Cardiac muscle cell (in vitro differentiated cells and primary cell): ENCODE data around the gene MOCS2. TPM values are rescaled to one million over a fixed set of nuclear protein-coding genes. Genes with fewer than 3 reads are reported as not detected.
A peak's percentile ranks its signal among the peaks of the same experiment; 100 is the strongest.

ENCODE experiments used
- DNase-seq, 2 donors: peaks; one replicate each; pipeline versions ENCODE4 v3.0.0 to v3.0.0-alpha.2; 2010 to 2017; ENCODE audit warnings: low read depth in 1 of 2, low spot score in 1 of 2
- H3K27ac ChIP-seq: fragments of 200-600 bp; sonication (generic); 2 replicates; pipeline ENCODE4 v1.5.1; 2016
- H3K27me3 ChIP-seq: fragments of 200-600 bp; sonication (generic); 2 replicates; pipeline ENCODE4 v1.6.0; 2016; ENCODE audit warnings: control low read depth
- H3K36me3 ChIP-seq: fragments of 200-600 bp; sonication (generic); 2 replicates; pipeline ENCODE4 v1.5.1; 2016; ENCODE audit warnings: control low read depth
- H3K4me1 ChIP-seq: fragments of 200-600 bp; sonication (generic); 2 replicates; pipeline ENCODE4 v1.8.1; 2017; ENCODE audit warnings: low read depth, mild to moderate bottlenecking, mixed run types
- H3K4me3 ChIP-seq: fragments of 200-600 bp; sonication (generic); 2 replicates; pipeline ENCODE4 v1.5.1; 2016; ENCODE audit warnings: mild to moderate bottlenecking
- H3K9me3 ChIP-seq: fragments of 200-600 bp; sonication (generic); 2 replicates; pipeline ENCODE4 v1.5.1; 2017; ENCODE audit warnings: low read depth, mild to moderate bottlenecking, control low read depth
- polyA plus RNA-seq: library from polyadenylated mRNA; unstranded; fragments of >200 nt; fragmentation: Nextera tagmentation; extraction: Ambion mirVana; gene quantifications from 2 replicates; pipeline ENCODE4 v1.2.1, GENCODE V29; 2016
- total RNA-seq: library from RNA; depleted of rRNA; stranded (reverse); fragments of >200 nt; gene quantifications from 2 replicates; pipeline ENCODE4 v1.2.3, GENCODE V29; 2016
- TF ChIP-seq, protein P1 (sequence below): IDR thresholded peaks from 2 replicates; pipeline ENCODE4 v1.5.1; 2012; ENCODE audit warnings: low read depth, mild to moderate bottlenecking, low read length

The MOCS2 gene
- total and polyA plus RNA-seq, 2 experiments from 2014 or later: 53.5 to 113 TPM

- no peak for DNase-seq
- TF ChIP-seq, protein P1, sequence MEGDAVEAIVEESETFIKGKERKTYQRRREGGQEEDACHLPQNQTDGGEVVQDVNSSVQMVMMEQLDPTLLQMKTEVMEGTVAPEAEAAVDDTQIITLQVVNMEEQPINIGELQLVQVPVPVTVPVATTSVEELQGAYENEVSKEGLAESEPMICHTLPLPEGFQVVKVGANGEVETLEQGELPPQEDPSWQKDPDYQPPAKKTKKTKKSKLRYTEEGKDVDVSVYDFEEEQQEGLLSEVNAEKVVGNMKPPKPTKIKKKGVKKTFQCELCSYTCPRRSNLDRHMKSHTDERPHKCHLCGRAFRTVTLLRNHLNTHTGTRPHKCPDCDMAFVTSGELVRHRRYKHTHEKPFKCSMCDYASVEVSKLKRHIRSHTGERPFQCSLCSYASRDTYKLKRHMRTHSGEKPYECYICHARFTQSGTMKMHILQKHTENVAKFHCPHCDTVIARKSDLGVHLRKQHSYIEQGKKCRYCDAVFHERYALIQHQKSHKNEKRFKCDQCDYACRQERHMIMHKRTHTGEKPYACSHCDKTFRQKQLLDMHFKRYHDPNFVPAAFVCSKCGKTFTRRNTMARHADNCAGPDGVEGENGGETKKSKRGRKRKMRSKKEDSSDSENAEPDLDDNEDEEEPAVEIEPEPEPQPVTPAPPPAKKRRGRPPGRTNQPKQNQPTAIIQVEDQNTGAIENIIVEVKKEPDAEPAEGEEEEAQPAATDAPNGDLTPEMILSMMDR: no peak
These were observed 33.5 kb downstream of the MOCS2 start for GRCh38 chr5:53076014-53076583.

DNA sequence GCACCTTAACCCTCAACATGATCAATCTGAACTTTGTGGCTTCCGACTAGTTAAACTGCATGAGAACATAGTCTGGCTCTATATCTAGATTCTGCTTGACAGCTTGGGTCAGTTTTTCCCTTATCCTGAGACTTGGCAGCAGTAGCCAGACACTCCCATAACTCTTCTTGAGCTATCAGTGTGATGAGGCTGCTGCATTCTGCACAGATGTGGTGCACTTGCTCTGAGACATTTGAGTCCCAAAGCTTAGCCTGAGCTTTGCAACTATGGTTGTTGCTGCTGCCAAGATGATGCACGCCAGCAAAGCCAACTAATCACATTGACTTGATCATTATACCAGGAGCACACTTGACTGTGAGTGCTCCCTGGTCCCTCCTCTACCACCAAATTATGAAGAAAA lies 36.2 kb downstream of the MOCS2 start:
- H3K27ac ChIP-seq: no peak overlapping the region
- DNase-seq: peak in 1 of 2 donors; percentile 21
- no peaks in the 10 kb centered on the region for H3K36me3 ChIP-seq
- H3K27me3 ChIP-seq: no peaks in the 10 kb centered on the region
- no peaks in the 10 kb centered on the region for H3K4me1 ChIP-seq
- H3K4me3 ChIP-seq: no peak overlapping the region
- no peaks in the 10 kb centered on the region for H3K9me3 ChIP-seq
- TF ChIP-seq, protein P1: no peak

More at GRCh38 chr5:53076014-53076583, 33.5 kb downstream of the MOCS2 start:
- Histone ChIP-seq H3K36me3 (no peaks in the 10 kb centered on the region), H3K4me1 (no peaks in the 10 kb centered on the region), H3K27ac (no peak overlapping the region), H3K27me3 (no peaks in the 10 kb centered on the region), H3K4me3 (no peak overlapping the region), H3K9me3 (no peaks in the 10 kb centered on the region)

DNA sequence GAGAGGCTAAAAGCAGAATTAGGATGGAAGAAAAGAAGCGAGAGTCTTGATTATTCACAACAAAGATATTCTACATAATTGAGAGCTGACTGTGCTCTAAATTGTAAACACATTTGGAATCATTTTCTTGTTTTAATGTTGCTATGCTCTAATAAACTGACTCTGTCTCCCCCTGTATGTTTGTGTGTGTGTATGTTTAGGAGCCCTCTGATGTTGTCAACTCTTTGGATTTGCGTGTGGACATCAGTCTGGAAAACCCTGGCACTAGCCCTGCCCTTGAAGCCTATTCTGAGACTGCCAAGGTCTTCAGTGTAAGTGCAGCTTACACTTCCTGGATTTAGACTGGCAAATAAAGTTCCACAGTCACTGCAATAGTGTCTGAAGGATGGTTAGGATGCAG lies 37.8 kb downstream of the MOCS2 start:
- TF ChIP-seq, protein P1: no peak
- H3K36me3 ChIP-seq: no peaks in the 10 kb centered on the region
- no peaks in the 10 kb centered on the region for H3K9me3 ChIP-seq
- no peak overlapping the region for H3K27ac ChIP-seq
- H3K4me3 ChIP-seq: no peak overlapping the region
- no peaks in the 10 kb centered on the region for H3K27me3 ChIP-seq
- DNase-seq: peak in 1 of 2 donors; percentile 17
- no peaks in the 10 kb centered on the region for H3K4me1 ChIP-seq

GRCh38 chr5:53071298-53071697 lies 38.3 kb downstream of the MOCS2 start:
- TF ChIP-seq, protein P1: no peak
- no peak for DNase-seq

GRCh38 chr5:53069626-53070025 lies 39.9 kb downstream of the MOCS2 start:
- DNase-seq: peak in 1 of 2 donors; percentile 81
- TF ChIP-seq, protein P1: no peak
- H3K9me3 ChIP-seq: no peaks in the 10 kb centered on the region
- H3K36me3 ChIP-seq: no peaks in the 10 kb centered on the region
- H3K4me3 ChIP-seq: no peak overlapping the region
- no peak overlapping the region for H3K27ac ChIP-seq
- no peaks in the 10 kb centered on the region for H3K27me3 ChIP-seq
- peaks cover 10% of the 10 kb centered on the region for H3K4me1 ChIP-seq

More at GRCh38 chr5:53071298-53071697, 38.3 kb downstream of the MOCS2 start:
- H3K36me3 ChIP-seq: no peaks in the 10 kb centered on the region
- no peaks in the 10 kb centered on the region for H3K9me3 ChIP-seq
- no peak overlapping the region for H3K4me3 ChIP-seq
- peaks cover 3% of the 10 kb centered on the region for H3K4me1 ChIP-seq
- no peaks in the 10 kb centered on the region for H3K27me3 ChIP-seq
- no peak overlapping the region for H3K27ac ChIP-seq
